Body of pancreas (tissue), 4 donors: ENCODE data around the gene POSTN. TPM values are rescaled to one million over a fixed set of nuclear protein-coding genes. Genes with fewer than 3 reads are reported as not detected.

Source experiments
- ATAC-seq: fragments of 150-250 bp; one replicate; pipeline ENCODE4 v1.9.1; 2016
- DNase-seq, 4 donors: peaks; one replicate each; pipeline ENCODE4 v3.0.0-alpha.2; 2019
- H3K27ac ChIP-seq, 4 donors: fragments of 200-600 bp; sonication (generic); 1 replicate in 3 of 4; 2 replicates in 1 of 4; pipeline versions ENCODE4 v1.5.1 to v1.6.1; 2016 to 2019; ENCODE audit warnings: mild to moderate bottlenecking in 1 of 4, mixed read lengths in 1 of 4, moderate library complexity in 1 of 4
- H3K27me3 ChIP-seq, 2 donors: fragments of 200-600 bp; sonication (generic); one replicate each; pipeline ENCODE4 v1.6.0; 2016; ENCODE audit warnings: mild to moderate bottlenecking in 1 of 2
- H3K36me3 ChIP-seq, 2 donors: fragments of 200-600 bp; sonication (generic); replicated peaks in 1 of 2; 2 replicates each; pipeline ENCODE4 v1.5.1; 2016; ENCODE audit warnings: low read depth in 2 of 2; ENCODE audit not compliant: insufficient read depth in 1 of 2
- H3K4me1 ChIP-seq: fragments of 200-600 bp; sonication (generic); one replicate; pipeline ENCODE4 v1.6.0; 2016
- H3K4me3 ChIP-seq, 2 donors: fragments of 200-600 bp; sonication (generic); 1 replicate in 1 of 2; 2 replicates in 1 of 2; pipeline ENCODE4 v1.5.1; 2016 to 2019
- H3K9me3 ChIP-seq, 3 donors: fragments of 200-600 bp; sonication (generic); 1 replicate in 2 of 3; 2 replicates in 1 of 3; pipeline ENCODE4 v1.5.1; 2016
- POLR2A ChIP-seq, 3 donors: fragments of 450-650 bp; IDR thresholded peaks; one replicate each; pipeline ENCODE4 v1.6.1; 2016; ENCODE audit warnings: antibody characterized with exemption in 3 of 3, mild to moderate bottlenecking in 2 of 3
- WGBS, 2 donors: methylation state at CpG; one replicate each; pipeline ENCODE4 v1.1.5; 2017; 5-methylcytosine and 5-hydroxymethylcytosine counted together
- intact Hi-C: fragments of 100-400 bp; cut with DNase I; formaldehyde crosslinking; loops from one replicate; pipeline ENCODE4 v1.15.1; 2023
- total RNA-seq, 2 donors: library from RNA; depleted of rRNA; stranded (reverse); fragments of >200 nt; gene quantifications; one replicate each; pipeline ENCODE4 v1.1.0, GENCODE V29; 2016
- TF ChIP-seq, protein P1 (sequence below), 7 experiments: fragments of 450-650 bp in 4 of 7; fragments of 200-600 bp in 3 of 7; sonication (generic) in 3 of 7; IDR thresholded peaks; one replicate each; pipeline ENCODE4 v1.5.1; 2016 to 2019; ENCODE audit warnings: antibody characterized with exemption in 7 of 7

Gene POSTN, protein sequence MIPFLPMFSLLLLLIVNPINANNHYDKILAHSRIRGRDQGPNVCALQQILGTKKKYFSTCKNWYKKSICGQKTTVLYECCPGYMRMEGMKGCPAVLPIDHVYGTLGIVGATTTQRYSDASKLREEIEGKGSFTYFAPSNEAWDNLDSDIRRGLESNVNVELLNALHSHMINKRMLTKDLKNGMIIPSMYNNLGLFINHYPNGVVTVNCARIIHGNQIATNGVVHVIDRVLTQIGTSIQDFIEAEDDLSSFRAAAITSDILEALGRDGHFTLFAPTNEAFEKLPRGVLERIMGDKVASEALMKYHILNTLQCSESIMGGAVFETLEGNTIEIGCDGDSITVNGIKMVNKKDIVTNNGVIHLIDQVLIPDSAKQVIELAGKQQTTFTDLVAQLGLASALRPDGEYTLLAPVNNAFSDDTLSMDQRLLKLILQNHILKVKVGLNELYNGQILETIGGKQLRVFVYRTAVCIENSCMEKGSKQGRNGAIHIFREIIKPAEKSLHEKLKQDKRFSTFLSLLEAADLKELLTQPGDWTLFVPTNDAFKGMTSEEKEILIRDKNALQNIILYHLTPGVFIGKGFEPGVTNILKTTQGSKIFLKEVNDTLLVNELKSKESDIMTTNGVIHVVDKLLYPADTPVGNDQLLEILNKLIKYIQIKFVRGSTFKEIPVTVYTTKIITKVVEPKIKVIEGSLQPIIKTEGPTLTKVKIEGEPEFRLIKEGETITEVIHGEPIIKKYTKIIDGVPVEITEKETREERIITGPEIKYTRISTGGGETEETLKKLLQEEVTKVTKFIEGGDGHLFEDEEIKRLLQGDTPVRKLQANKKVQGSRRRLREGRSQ
- total RNA-seq = 1 to 10 TPM; 4.4 to 6.9 TPM

- intact Hi-C loops = no loop called here
- H3K4me1 ChIP-seq = no peaks in the 10 kb centered on the region
- TF ChIP-seq, protein P1, sequence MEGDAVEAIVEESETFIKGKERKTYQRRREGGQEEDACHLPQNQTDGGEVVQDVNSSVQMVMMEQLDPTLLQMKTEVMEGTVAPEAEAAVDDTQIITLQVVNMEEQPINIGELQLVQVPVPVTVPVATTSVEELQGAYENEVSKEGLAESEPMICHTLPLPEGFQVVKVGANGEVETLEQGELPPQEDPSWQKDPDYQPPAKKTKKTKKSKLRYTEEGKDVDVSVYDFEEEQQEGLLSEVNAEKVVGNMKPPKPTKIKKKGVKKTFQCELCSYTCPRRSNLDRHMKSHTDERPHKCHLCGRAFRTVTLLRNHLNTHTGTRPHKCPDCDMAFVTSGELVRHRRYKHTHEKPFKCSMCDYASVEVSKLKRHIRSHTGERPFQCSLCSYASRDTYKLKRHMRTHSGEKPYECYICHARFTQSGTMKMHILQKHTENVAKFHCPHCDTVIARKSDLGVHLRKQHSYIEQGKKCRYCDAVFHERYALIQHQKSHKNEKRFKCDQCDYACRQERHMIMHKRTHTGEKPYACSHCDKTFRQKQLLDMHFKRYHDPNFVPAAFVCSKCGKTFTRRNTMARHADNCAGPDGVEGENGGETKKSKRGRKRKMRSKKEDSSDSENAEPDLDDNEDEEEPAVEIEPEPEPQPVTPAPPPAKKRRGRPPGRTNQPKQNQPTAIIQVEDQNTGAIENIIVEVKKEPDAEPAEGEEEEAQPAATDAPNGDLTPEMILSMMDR (IDR thresholded peaks at IDR 0.05) = no peak
- TF ChIP-seq POLR2A (IDR thresholded peaks at IDR 0.05) = no peak
- DNase-seq = no peak
- 26 to 27% methylated on average over 6 of the region's 6 CpGs for WGBS, 2 donors
- no peaks in the 10 kb centered on the region for H3K27me3 ChIP-seq
- no peaks in the 10 kb centered on the region for H3K36me3 ChIP-seq
- no peaks in the 10 kb centered on the region for H3K9me3 ChIP-seq
- H3K27ac ChIP-seq = no peak within 1 kb of the TSS
- no peak within 1 kb of the TSS for H3K4me3 ChIP-seq
- no peak for ATAC-seq
These were observed at the start of gene POSTN for GRCh38 chr13:37598597-37598996. POSTN (minus strand) TSS chr13:37598768; CDS start chr13:37598726, 42 bp downstream.

DNA sequence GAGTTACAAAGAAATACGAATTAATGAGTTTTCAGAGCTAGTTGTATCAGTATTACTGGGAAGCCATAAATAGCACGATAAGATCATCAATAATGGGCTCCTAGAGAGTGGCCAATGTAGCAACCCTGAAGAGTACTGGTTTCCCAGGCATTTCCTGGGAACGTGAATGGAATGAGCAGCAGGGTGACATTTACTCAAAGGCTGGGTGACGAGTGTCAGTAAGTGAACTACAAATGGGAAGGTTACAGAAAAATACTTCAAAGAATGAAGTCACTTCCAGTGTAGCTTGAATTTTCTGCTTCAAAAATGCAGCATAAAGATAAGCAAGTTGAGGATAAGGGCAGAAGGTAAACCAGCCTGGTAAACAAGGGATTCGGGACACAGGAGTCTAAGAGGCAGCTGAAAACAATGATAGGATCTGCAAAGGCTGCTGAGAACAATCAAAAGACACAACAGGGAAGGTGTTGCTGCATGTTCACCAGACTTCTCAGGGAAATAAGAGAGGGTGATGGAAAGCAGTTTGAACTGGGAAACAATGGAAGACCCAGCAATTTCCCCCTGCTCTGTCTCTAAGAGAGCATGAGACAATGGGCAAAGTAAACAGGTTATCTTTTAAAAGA lies 48.6 kb upstream of the POSTN start:
- TF ChIP-seq POLR2A (IDR thresholded peaks at IDR 0.05) = no peak
- TF ChIP-seq, protein P1 (IDR thresholded peaks at IDR 0.05) = no peak
- Histone ChIP-seq H3K36me3 (no peaks in the 10 kb centered on the region), H3K9me3 (no peaks in the 10 kb centered on the region), H3K27me3 (no peaks in the 10 kb centered on the region), H3K4me1 (peaks cover 7% of the 10 kb centered on the region), H3K27ac (no peak overlapping the region), H3K4me3 (no peak overlapping the region)
- no peak for ATAC-seq
- DNase-seq = no peak
- WGBS, 2 donors = 23% methylated on average over 5 of the region's 5 CpGs
- intact Hi-C loops = no loop called here

DNA sequence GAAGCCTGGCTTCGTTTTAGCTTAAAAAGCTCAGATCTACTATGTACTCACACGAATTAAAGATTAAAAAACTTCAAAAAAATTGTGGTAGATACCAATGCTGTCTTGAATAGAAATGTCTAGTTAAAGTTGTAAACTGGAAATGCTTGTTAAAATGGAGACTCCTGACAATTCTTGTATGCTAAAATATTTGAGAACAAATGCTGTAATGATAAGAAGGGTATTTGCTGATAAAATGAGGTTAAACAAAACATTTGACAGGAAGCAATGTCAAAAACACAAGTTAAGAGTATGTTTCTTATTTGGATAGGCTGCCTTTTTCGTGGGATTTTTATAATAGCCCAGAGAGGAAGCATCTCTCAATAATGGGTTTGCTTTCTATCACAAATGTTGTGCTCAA lies 48.0 kb upstream of the POSTN start:
- H3K9me3 ChIP-seq = no peaks in the 10 kb centered on the region
- 35 to 39% methylated on average over 3 of the region's 3 CpGs for WGBS, 2 donors
- no peaks in the 10 kb centered on the region for H3K27me3 ChIP-seq
- no peak for DNase-seq
- H3K27ac ChIP-seq = no peak overlapping the region
- H3K36me3 ChIP-seq = no peaks in the 10 kb centered on the region
- no peak for TF ChIP-seq POLR2A (IDR thresholded peaks at IDR 0.05)
- TF ChIP-seq, protein P1 (IDR thresholded peaks at IDR 0.05) = no peak
- H3K4me3 ChIP-seq = no peak overlapping the region
- intact Hi-C loops = no loop called here
- no peak for ATAC-seq
- peaks cover 7% of the 10 kb centered on the region for H3K4me1 ChIP-seq

GRCh38 chr13:37645181-37645740 lies 46.7 kb upstream of the POSTN start:
- no peak for TF ChIP-seq POLR2A (IDR thresholded peaks at IDR 0.05)
- TF ChIP-seq, protein P1 (IDR thresholded peaks at IDR 0.05) = no peak
- WGBS, 2 donors = 42 to 50% methylated on average over 7 of the region's 7 CpGs
- H3K9me3 ChIP-seq = no peaks in the 10 kb centered on the region
- H3K36me3 ChIP-seq = no peaks in the 10 kb centered on the region
- DNase-seq (no peak), ATAC-seq (no peak)
- intact Hi-C loops = no loop called here
- H3K4me1 ChIP-seq = peaks cover 7% of the 10 kb centered on the region
- H3K27ac ChIP-seq = no peak overlapping the region
- no peaks in the 10 kb centered on the region for H3K27me3 ChIP-seq
- H3K4me3 ChIP-seq = no peak overlapping the region
